Gastrocnemius medialis (tissue), 4 donors: ENCODE data around the gene ROBO4. TPM values are rescaled to one million over a fixed set of nuclear protein-coding genes. Genes with fewer than 3 reads are reported as not detected.
A peak's percentile ranks its signal among the peaks of the same experiment; 100 is the strongest.

Source experiments
- ATAC-seq, 2 donors: fragments of 150-250 bp; one replicate each; pipeline ENCODE4 v1.9.1; 2016
- DNase-seq, 2 donors: peaks; one replicate each; pipeline ENCODE4 v3.0.0-alpha.2; 2019
- H3K27ac ChIP-seq, 4 donors: fragments of 200-600 bp; sonication (generic); 1 replicate in 1 of 4; 2 replicates in 3 of 4; pipeline ENCODE4 v1.5.1; 2016 to 2018; ENCODE audit warnings: mild to moderate bottlenecking in 2 of 4, moderate library complexity in 1 of 4
- H3K27me3 ChIP-seq, 3 donors: fragments of 200-600 bp; sonication (generic) in 2 of 3; 1 replicate in 1 of 3; 2 replicates in 2 of 3; pipeline versions ENCODE4 v1.5.1 to v1.6.0; 2016 to 2019; ENCODE audit warnings: mild to moderate bottlenecking in 1 of 3, moderate library complexity in 1 of 3
- H3K36me3 ChIP-seq, 2 donors: fragments of 200-600 bp; sonication (generic) in 1 of 2; one replicate each; pipeline ENCODE4 v1.5.1; 2017 to 2018
- H3K4me1 ChIP-seq, 2 donors: fragments of 200-600 bp; sonication (generic) in 1 of 2; one replicate each; pipeline ENCODE4 v1.5.1; 2016 to 2017; ENCODE audit warnings: mild to moderate bottlenecking in 2 of 2
- H3K4me3 ChIP-seq, 4 donors: fragments of 200-600 bp; sonication (generic) in 3 of 4; 1 replicate in 1 of 4; 2 replicates in 3 of 4; pipeline ENCODE4 v1.5.1; 2016 to 2019; ENCODE audit warnings: mild to moderate bottlenecking in 2 of 4
- H3K9me3 ChIP-seq, 3 donors: fragments of 200-600 bp; sonication (generic) in 2 of 3; 1 replicate in 1 of 3; 2 replicates in 2 of 3; pipeline ENCODE4 v1.5.1; 2016 to 2019
- POLR2A ChIP-seq, 2 donors: fragments of 450-650 bp; IDR thresholded peaks; one replicate each; pipeline ENCODE4 v1.6.1; 2017; ENCODE audit warnings: antibody characterized with exemption in 2 of 2, mild to moderate bottlenecking in 2 of 2, moderate library complexity in 2 of 2
- in situ Hi-C, 4 donors: fragments of 200-750 bp; cut with MboI; loops; one replicate each; pipeline versions ENCODE4 v1.15.0 to v1.8.0; 2017; ENCODE audit warnings: low sequenced_read_pairs in 4 of 4
- intact Hi-C: fragments of 100-400 bp; cut with DNase I; formaldehyde crosslinking; loops from one replicate; pipeline ENCODE4 v1.15.1; 2023; ENCODE audit warnings: low total_unique reads
- total RNA-seq, 4 donors: library from RNA; depleted of rRNA; stranded (reverse); fragments of >200 nt; gene quantifications; one replicate each; pipeline versions ENCODE4 v1.1.0 to v1.2.3, GENCODE V29; 2016
- TF ChIP-seq, protein P1 (sequence below), 5 experiments: fragments of 450-650 bp in 3 of 5; fragments of 200-600 bp in 2 of 5; sonication (generic) in 2 of 5; IDR thresholded peaks in 4 of 5; conservative IDR thresholded peaks in 1 of 5; 1 replicate in 4 of 5; 2 replicates in 1 of 5; pipeline ENCODE4 v1.5.1; 2016 to 2019; ENCODE audit warnings: antibody characterized with exemption in 5 of 5, mild to moderate bottlenecking in 3 of 5, moderate library complexity in 3 of 5

The ROBO4 gene
- total RNA-seq, 4 donors from 2014 or later = 7.6 to 18.7 (median 14.7) TPM

DNA sequence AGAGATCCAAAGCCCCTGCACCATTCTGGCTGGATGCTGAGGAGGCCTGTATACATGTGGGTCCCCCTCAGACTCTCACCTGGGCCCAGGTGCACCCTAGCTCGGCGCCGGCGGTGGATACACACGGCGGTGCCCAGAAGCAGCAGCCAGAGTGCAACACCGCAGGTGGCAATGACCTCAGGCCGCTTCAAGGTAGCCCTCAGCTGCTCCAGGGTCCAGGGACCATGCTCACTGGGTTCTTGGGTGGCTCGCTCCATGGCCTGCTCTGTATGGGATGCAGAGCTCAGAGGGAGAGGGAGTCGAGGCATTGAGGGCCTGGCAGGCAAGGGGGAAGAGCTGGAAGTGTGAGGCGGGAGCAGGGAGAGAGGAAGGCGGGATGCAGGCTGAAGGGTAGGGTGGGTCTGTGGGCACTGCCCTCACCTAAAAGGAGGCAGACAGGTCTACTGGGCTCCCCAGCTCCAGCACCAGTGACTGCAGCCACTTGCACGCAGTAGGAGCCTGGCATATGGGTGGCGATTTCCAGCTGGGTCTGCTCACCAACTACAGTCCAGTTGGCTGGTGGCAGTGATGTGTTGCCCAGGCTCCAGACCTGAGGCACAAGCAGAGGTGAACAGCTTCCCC lies 3.8 kb downstream of the ROBO4 start:
- Histone ChIP-seq H3K4me1 (peaks cover 23 to 37% of the 10 kb centered on the region in 2 donors), H3K27me3 (no peaks in the 10 kb centered on the region), H3K9me3 (no peaks in the 10 kb centered on the region), H3K4me3 (no peak overlapping the region), H3K27ac (peak overlapping the region in 2 of 4 donors; percentile 50 to 78), H3K36me3 (no peaks in the 10 kb centered on the region)
- ATAC-seq (no peak), DNase-seq (no peak)
- in situ Hi-C loops = no loop called here
- intact Hi-C loops = loop anchor here (5.0 kb wide), 1 partner anchor 157 kb away; the partner anchor contains the start of gene NRGN
- no peak for TF ChIP-seq POLR2A (IDR thresholded peaks at IDR 0.05)
- TF ChIP-seq, protein P1, sequence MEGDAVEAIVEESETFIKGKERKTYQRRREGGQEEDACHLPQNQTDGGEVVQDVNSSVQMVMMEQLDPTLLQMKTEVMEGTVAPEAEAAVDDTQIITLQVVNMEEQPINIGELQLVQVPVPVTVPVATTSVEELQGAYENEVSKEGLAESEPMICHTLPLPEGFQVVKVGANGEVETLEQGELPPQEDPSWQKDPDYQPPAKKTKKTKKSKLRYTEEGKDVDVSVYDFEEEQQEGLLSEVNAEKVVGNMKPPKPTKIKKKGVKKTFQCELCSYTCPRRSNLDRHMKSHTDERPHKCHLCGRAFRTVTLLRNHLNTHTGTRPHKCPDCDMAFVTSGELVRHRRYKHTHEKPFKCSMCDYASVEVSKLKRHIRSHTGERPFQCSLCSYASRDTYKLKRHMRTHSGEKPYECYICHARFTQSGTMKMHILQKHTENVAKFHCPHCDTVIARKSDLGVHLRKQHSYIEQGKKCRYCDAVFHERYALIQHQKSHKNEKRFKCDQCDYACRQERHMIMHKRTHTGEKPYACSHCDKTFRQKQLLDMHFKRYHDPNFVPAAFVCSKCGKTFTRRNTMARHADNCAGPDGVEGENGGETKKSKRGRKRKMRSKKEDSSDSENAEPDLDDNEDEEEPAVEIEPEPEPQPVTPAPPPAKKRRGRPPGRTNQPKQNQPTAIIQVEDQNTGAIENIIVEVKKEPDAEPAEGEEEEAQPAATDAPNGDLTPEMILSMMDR (IDR thresholded peaks at IDR 0.05 in 4 of 5, conservative IDR thresholded peaks at IDR 0.05 in 1 of 5) = no peak

DNA sequence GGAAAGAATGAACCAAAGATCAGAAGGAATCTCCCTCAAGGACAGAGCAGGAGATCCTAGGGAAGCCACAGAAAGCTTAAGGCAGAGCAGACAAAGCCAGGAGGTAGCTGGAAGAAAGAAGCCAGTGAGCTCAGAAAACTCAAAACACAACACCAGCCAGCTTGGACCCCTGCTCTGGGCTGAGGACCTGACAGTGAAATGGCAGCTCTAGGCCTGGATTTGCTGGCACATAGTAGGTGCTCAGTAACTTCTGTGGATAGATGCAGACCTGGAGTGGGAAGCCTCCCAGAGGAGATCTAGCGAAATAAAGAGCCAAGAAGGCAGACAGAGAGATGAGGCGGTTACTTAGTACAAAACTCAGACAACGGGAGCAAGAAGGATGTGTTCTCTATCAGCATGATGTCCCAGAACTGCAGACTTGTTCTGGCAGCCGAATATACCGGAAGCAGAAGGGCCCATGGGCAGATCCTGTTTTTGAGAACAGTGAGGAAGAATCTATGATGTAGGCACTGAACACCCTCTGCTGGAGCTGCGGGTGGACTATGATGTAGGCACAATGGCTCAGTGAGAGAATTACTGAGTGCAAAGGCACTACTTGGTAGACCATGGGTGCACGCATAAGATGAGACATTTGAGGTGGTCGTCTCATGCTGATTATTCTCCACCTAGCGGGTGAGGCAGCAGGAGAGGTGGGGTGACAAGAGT lies 4.8 kb downstream of the ROBO4 start:
- H3K4me1 ChIP-seq = peaks cover 29 to 35% of the 10 kb centered on the region in 2 donors
- no peak overlapping the region for H3K4me3 ChIP-seq
- in situ Hi-C loops (no loop called here), intact Hi-C loops (loop anchor here (5.0 kb wide), 1 partner anchor 156 kb away; the partner anchor contains the start of gene NRGN)
- H3K27ac ChIP-seq = peak overlapping the region; percentile 24 to 78 (median 39)
- DNase-seq (peak in 1 of 2 donors; percentile 27), ATAC-seq (no peak)
- no peaks in the 10 kb centered on the region for H3K27me3 ChIP-seq
- TF ChIP-seq POLR2A (IDR thresholded peaks at IDR 0.05) = no peak
- TF ChIP-seq, protein P1 (IDR thresholded peaks at IDR 0.05 in 4 of 5, conservative IDR thresholded peaks at IDR 0.05 in 1 of 5) = no peak
- H3K36me3 ChIP-seq = no peaks in the 10 kb centered on the region
- H3K9me3 ChIP-seq = no peaks in the 10 kb centered on the region

DNA sequence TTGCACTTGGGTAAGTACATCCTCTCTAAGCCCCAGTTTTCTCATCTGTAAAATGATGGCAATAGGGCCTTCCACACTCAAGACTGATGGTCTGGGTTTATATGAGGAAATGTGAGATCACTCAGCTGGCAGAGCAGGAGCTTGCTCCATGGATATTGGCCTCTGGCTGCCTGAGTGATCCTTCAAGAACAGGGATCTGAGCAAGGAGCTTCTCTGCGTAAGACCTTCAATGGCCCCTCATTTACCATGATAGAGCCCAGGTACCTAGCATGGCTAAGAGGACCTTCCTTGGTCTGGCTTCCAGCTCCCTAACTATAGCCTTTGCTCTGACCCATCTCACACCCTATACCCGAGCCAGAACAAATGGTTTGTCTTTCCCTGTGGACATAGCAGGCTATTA lies 5.5 kb downstream of the ROBO4 start:
- H3K4me1 ChIP-seq = peaks cover 27 to 35% of the 10 kb centered on the region in 2 donors
- H3K27ac ChIP-seq = peak overlapping the region; percentile 24 to 50 (median 30)
- TF ChIP-seq, protein P1 (IDR thresholded peaks at IDR 0.05 in 4 of 5, conservative IDR thresholded peaks at IDR 0.05 in 1 of 5) = no peak
- no peak for TF ChIP-seq POLR2A (IDR thresholded peaks at IDR 0.05)
- H3K36me3 ChIP-seq = no peaks in the 10 kb centered on the region
- ATAC-seq (no peak), DNase-seq (no peak)
- H3K27me3 ChIP-seq = no peaks in the 10 kb centered on the region
- H3K4me3 ChIP-seq = no peak overlapping the region
- in situ Hi-C loops (no loop called here), intact Hi-C loops (loop anchor here (5.0 kb wide), 1 partner anchor 155 kb away; the partner anchor contains the start of gene NRGN)
- no peaks in the 10 kb centered on the region for H3K9me3 ChIP-seq

DNA sequence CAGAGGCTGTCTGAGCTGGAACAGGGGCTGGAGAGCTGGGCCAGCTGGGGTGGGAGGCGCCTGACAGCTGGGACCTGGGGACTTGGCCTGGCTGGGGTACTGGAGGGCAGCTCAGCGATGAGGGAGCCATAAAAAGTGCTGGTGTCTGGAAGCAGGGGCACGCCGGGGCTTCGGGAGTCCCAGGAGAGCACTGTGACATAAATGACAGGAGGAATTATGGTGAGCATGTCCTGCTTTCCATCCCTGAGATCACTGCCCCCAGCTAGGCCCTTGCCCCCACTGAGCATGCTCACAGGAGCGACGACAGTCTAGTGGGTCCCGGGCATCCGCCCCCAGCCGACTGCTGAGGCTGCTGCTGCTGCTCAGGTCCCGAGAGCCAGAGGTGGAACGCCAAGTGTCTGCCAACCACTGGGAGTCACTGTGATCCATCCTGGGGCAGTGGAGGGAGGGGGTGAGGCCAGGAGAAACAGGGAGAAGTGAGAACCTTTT lies 6.2 kb downstream of the ROBO4 start:
- Histone ChIP-seq H3K4me1 (peaks cover 27 to 35% of the 10 kb centered on the region in 2 donors), H3K27ac (peak overlapping the region in 3 of 4 donors; percentile 28 to 50 (median 32)), H3K36me3 (no peaks in the 10 kb centered on the region), H3K4me3 (no peak overlapping the region), H3K9me3 (no peaks in the 10 kb centered on the region), H3K27me3 (no peaks in the 10 kb centered on the region)
- in situ Hi-C loops (no loop called here), intact Hi-C loops (loop anchor here (5.0 kb wide), 1 partner anchor 154 kb away; the partner anchor contains the start of gene NRGN)
- TF ChIP-seq POLR2A (IDR thresholded peaks at IDR 0.05) = no peak
- TF ChIP-seq, protein P1 (IDR thresholded peaks at IDR 0.05 in 4 of 5, conservative IDR thresholded peaks at IDR 0.05 in 1 of 5) = no peak
- DNase-seq (no peak), ATAC-seq (peak in 1 of 2 donors; percentile 20)
